ENCODE data around the gene CARNS1.
A peak's percentile ranks its signal among the peaks of the same experiment; 100 is the strongest.
"Not testable (repeated sequence)": the region's sequence is repeated elsewhere in the genome, so short reads cannot be mapped to it uniquely, and the experiment has no call there.

Gene CARNS1

DNA sequence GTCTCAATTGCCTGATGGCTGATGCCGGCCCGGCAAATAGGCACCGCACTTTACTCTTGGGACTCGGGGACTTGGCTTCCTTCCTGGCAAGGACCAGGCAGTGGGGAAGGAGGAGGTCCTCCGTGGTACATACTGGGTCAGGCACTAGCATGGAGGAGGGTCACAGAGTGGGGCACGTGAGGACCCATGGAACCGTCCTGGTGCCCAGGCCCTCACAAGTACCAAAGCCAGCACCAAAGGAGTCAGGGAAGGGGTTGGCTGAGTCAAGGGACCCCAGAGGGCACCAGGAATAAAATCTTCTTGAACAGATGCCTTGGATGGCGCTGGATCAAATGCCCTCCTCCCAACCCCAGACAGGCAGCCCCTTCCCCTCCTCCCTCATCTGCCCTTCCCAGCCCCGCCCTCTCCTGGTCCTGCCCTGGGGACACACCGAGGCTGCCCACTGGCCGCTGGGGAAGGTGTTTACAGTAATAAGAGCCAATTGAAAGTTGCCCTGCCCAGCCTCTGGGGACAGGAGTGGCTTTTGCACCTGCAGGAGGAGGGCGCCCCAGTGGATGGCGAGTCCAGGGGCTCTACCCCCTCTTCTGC is 5.6 kb upstream of the CARNS1 start:
- no peak for DNase-seq (ENCODE audit: low spot score)

DNA sequence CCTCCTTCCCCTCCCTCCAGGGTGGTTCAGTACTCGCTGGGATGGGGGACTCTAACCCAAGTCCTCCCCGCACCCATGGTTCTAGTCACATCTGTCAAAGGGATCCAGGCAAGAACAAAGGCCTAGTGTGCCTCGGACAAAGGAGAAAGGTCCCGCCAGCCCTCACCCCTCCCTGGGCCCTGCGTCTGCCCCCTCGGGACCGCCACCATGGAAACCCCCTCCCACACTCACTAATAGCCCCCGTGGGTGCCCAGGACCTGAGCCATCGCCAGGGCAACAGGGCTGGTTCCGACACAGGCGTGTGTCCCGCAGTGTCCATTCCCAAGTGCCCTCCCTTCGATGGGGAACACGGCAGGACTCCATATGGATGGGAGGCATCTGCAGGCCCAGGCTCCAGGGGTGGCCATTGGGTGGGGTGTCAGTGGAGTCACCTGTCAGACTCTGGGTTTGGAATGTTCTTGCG is 5.1 kb upstream of the CARNS1 start:
- no peak for DNase-seq (ENCODE audit: low spot score)

DNA sequence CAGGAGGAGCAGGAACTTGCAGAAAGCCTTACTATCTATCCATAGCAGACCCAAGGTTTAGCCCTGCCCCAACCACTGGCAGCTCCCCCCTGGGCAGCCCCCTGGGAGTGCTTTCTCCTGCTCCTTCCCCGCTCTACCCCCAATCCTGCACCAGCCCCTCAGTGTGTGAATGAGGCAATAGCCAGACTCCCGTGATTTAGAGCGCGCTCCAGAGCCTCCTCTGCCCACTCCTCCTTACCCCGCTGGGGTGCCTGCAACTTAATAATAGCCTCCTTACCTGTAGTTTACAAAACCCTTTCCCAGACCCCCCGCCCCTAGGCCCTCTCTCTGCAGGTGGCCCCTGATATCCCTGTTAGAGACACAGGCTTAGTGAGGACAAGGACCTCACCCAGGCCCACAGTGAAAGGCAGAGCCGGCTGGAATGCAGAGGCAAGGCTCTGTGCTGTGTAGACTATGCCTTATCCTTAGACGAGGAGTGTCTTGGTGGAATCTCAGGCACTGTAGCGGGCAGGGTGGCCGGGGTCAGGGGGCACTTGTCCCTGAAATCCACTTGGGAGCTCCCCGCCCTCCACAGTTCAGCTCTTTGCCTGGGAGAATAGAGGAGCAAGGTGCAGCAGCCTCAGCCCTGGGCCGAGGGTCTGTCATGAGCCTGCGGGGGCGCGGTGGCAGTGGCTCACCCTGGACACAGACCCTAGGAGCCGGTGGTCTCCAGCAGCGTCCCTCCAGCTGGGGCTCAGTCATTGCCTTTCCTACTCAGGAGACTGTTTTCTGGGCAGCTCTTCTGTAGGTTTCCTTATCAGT is 4.3 kb upstream of the CARNS1 start:
- no peak for DNase-seq (ENCODE audit: low spot score)

DNA sequence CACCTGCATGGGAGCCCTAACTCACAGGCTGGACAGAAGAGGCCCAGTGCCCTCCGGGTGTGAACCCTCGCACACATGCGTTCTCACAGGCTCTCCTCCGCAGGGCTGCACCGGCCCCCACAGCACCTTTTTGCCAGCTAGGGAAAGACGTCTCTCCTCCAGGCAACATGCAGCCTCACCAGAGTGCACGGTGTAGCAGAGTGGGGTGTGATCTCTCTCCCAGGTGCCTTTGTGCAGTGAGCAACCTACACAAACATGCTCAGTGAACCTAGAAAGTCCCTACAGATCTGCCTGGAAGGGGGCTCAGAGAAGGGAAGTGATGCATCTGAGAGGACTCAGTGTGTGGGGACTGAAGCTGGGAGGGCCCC is 3.7 kb upstream of the CARNS1 start:
- no peak for DNase-seq (ENCODE audit: low spot score)

DNA sequence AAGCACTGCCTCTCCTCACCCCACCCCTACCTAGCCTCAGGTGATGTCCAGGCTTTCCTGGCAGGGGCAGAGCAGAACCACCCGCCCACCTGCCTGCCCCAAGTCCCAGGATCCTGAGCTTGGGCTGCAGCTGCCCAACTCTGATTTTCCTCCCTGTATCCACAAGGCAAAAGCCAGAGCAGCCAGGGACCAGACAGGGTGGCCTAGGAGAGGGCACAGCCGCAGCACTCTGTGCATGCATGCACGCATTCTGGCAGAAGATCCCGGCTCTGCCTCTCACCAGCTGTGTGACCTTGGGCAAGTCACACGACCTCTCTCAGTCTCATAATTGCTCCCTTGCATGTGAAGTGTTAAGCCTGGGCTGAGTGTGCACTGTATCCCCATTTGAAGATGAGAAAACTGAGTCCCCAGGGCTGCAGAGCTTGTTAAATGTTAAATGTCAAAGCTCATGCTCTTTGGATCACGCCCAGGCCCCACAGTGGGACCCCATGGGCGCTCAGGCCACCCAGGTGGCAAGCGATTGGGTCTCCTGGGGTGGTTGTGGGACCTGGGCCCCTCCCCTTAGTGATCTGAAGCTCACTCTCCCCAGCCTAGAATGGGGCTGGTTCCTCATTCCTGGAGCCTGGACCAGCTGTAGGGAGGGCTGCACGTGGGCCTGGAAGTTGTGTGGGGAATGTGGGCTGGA is 2.8 kb upstream of the CARNS1 start:
- no peak for DNase-seq (ENCODE audit: low spot score)

DNA sequence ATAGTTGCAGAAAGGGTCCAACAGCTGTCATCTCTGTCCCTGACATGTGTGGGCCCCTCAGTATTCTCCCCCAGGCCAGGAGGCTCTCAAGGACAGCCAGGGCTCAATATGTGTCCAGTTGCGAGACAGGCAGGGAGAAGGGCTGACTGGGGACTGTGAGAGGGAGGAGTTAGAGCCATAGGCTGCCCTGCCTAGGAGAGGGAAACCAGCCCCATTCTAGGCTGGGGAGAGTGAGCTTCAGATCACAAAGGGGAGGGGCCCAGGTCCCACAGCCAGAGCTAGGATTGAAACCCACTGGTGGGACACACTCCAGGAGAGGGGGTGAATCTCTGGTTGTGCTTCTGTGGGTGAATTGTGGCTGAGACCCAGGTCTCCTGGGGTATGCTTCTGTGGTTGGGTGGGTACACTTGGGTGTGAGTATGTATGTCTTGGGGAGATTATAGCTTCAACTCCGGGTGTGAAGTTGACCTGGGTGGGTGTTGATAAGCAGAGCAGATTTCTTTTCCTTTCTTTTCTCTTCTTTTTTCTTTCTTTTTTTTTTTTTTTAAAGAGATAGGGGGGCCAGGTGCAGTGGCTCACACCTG is 2.1 kb upstream of the CARNS1 start:
- no peak for DNase-seq (ENCODE audit: low spot score)

DNA sequence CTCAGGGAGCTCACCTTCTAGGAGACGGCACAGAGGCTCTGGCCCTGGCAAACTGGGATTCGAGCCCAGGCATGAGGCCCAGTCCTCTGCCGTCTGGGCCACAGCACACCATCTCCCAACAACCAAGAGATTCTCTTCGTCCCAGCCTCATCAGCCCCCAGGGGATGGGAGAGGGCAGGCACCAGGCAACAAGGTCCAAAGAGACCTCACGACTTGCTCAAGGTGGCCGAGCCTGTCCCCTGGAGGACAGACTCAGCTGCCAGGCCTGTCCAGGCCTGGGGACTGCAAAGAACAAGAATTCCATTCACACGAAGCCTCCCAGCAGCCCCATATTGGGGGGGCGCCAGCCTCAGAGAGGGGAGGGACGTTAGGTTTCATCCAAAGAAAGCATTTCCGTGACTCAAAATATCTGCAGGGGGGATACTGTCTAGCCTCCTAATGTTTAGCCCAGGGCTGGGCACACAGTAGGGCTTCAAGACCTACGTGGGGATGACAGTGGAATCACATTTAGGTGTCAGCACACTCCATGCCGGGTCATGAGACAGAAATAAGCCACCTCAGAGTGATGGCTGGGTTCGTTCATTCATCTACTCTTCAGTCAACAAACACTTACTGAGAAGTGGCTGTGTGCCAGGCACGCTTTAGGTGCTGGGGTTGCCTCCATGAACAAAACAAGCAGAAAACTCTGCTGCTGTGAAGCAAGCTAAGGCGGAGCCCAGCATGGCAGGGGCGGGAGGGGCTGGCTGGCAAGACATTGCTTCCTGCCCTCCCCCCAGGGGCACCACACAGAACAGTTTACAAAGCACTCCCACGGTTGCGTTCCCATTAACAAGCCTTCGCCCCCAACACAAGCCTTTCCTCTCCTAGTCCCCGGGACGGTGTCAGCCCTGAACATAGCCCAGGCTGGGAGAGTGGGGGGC is 1.2 kb downstream of the CARNS1 start:
- DNase-seq (ENCODE audit: low spot score): no peak

DNA sequence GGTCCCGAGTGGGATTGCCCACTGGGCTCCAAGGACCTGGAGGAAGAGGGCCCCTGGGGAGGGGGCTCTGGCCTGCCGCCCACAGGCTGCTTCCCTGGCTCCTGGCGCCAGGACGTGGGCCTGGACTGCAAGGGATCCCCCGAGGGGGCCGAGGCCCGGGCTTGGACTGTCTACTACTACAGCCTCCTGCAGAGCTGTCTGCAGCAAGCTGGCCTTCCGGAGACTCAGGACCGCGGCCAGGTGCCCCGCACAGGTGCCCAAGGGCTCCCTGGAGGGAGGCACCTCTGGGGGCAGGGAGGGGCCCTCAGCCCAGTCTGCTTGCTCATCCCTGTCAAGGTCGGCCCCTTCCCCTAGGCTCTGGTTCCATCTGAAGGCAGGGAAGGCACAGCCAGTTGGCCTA is 1.9 kb downstream of the CARNS1 start:
- DNase-seq (ENCODE audit: low spot score): no peak

DNA sequence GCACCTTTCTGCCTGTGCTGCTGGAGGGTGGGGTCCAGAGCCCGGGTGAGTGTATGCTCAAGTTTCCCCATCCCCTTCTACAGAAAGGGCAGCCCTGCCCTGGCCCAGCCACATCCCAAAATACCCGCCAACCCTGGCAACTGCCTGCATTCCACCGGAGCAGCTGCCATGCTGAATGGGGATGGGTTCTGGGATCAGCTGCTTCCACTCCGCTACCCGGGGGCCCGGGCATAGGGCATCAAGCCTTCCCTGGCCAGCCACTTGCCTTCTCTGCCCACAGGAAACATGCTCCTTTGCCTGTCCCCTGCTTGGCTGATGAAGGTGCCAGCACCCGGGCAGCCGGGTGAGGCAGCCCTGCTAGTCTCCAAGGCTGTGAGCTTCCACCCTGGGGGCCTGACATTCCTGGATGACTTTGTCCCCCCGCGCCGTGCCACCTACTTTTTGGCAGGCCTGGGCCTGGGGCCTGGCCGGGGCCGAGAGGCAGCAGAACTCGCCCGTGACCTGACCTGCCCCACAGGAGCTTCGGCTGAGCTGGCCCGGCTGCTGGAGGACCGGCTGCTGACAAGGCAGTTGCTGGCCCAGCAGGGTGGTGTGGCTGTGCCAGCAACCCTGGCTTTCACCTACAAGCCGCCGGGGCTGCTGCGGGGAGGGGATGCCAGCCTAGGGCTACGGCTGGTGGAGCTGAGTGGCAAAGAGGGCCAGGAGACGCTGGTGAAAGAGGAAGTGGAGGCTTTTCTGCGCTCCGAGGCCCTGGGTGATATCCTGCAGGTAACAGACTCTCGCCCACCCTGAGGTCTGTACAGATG is 3.2 kb downstream of the CARNS1 start:
- DNase-seq (ENCODE audit: low spot score): no peak

DNA sequence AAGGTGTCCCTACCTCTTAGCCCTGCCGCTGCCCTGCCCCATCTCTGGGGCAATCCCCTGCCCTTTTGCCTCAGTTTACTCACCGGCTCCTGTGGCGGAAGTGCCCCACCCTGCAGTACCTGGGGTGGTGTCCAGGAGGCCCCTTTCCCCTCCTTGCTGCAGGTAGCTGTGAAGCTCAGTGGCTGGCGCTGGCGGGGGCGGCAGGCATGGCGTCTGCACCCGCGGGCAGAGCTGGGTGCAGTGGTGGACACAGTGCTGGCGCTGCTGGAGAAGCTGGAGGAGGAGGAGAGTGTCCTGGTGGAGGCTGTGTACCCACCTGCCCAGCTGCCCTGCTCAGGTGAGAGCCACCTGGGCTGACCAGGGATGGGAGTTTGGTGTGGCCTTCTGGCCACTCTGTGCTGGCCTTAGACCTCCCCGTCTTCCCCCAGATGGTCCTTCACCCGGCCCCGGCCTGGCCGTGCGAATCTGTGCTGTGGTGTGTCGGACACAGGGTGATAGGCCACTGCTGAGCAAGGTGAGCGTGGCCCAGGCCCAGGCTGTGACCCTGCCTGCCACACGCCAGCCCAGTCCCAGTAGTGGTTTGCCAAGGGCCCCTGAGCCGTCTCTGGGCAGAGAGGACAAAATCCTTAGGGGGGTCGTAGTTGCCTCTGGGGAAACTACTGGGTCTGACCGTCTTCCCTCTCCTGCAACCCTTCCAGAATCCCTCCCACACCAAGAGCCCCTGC is 4.0 kb downstream of the CARNS1 start:
- DNase-seq (ENCODE audit: low spot score): no peak

DNA sequence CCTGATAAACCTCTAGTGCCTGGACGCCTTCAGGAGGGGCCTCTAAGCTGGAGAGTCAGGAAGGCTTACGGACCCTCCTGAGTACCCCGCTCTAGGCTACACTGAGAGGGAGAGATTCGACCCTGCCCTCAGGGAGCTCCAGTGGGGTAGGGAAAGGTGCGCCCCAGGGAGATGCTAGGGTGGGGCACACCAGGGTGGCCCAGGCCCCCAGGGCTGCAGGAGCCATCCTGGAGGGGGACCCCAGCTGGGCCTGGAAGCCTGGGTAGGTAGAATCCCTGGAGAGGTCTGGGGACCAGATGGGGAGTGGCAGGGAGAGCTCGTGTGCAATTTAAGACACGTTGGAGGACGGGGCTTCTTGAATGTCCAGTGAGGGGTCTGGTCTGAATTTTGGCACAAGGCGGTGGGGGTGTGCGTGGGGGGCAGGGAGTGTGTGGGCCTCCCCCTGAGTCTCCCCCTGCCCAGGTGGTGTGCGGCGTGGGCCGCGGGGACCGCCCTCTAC is 4.7 kb downstream of the CARNS1 start:
- DNase-seq (ENCODE audit: low spot score): no peak

DNA sequence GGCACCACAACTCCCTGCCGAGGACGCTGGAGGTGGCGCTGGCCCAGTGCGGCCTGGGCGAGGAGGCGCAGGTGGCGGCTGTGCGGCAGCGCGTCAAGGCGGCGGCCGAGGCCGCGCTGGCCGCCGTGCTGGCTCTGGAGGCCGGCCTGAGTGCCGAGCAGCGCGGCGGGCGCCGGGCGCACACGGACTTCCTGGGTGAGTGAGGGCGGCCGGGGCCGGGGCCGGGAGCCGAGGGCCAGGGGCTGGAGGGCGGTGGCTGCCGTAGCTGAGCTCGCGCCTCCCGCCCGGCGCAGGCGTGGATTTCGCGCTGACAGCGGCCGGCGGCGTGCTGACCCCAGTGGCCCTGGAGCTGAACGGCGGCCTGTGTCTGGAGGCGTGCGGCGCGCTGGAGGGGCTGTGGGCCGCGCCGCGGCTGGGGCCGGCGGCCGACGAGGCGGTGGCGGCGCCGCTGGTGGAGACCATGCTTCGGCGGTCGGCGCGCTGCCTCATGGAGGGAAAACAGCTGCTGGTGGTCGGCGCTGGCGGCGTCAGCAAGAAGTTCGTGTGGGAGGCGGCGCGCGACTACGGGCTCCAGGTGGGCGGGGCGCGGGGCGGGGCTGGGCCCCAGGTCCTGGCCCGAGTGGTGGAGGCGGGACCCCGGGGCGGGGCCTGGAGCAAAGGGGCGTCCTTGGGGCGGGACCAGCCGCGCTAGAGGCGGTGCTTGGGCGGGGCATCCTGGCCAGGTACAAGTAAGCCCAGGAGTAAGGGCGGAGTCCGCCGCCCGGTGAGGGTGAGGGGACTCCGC is 5.4 kb downstream of the CARNS1 start:
- peak; percentile 94 for DNase-seq (ENCODE audit: low spot score)

DNA sequence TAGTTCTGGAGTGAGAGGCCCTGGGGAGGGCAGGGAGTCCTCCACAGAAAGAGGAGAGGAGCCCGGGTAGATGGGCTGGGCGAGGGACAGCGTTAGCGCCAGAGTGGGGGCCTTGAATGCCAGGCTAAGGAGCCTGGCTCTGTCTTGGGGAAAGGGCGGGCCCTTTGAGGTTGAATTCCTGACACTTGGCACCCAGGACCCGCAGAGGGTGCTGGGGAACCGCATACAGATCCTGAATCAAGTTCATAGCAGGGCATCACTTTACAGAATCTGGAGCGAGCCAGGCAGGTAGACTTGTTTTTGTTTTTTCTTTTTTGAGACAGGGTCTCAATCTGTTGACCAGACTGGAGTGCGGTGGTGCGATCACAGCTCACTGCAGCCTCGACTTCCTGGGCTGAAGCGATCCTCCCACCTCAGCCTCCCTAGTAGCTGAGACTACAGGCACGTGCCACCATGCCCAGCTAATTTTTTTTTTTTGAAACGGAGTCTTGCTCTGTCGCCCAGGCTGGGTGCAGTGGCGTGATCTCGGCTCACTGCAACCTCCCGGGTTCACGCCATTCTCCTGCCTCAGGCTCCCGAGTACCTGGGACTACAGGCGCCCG is 6.1 kb downstream of the CARNS1 start:
- no peak for DNase-seq (ENCODE audit: low spot score)

DNA sequence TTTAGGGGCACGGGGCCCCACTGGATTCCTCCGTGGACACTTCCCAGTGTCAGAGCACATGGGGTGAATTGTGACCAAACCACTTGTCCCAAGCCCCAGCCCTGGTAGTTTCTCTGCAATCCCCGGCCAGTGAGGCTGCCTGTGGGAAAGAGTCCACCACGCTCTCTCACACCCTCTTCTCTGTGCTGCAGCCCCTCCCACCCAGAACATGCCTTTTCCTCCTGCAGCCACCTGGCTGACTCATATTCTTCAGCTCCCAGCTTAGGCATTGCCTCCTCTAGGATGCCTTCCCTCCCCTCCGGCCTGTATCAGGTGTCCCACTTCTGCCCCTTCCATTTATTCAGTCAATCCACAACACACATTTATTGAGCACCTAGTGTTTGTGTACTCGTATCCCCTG is 7.4 kb downstream of the CARNS1 start:
- no peak for DNase-seq (ENCODE audit: low spot score)

DNA sequence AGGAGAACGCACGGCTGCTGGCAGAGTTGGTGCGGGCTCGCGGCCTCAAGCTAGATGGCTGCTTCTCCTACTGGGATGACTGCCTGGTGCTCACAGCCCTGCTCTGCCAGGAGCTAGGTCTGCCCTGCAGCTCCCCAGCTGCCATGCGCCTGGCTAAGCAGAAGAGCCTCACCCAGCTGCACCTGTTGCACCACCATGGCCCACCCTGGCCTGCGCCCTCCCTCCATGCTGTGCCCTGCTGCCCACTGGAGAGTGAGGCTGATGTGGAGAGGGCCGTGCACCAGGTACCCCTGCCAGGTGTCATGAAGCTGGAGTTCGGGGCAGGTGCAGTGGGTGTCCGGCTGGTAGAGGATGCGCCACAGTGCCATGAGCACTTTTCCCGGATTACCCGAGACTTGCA is 8.0 kb downstream of the CARNS1 start:
- DNase-seq (ENCODE audit: low spot score): no peak

DNA sequence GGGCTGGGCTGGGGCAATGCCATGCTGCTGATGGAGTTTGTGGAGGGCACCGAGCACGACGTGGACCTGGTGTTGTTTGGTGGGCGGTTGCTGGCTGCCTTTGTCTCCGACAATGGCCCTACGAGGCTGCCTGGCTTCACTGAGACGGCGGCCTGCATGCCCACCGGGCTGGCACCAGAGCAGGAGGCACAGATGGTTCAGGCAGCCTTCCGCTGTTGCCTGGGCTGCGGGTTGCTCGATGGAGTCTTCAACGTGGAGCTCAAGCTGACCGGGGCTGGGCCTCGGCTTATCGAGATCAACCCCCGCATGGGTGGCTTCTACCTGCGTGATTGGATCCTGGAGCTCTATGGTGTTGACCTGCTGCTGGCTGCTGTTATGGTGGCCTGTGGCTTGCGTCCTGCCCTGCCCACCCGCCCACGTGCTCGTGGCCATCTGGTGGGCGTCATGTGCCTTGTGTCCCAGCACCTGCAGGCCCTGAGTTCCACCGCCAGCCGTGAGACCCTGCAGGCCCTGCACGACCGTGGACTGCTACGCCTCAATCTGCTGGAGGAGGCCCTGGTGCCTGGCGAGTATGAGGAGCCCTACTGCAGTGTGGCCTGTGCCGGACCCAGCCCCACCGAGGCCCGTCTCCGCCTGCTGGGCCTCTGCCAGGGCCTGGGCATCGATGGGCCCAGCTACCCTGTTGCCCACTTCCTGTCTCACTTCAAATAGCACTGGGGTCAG is 8.6 kb downstream of the CARNS1 start:
- DNase-seq (ENCODE audit: low spot score): no peak

DNA sequence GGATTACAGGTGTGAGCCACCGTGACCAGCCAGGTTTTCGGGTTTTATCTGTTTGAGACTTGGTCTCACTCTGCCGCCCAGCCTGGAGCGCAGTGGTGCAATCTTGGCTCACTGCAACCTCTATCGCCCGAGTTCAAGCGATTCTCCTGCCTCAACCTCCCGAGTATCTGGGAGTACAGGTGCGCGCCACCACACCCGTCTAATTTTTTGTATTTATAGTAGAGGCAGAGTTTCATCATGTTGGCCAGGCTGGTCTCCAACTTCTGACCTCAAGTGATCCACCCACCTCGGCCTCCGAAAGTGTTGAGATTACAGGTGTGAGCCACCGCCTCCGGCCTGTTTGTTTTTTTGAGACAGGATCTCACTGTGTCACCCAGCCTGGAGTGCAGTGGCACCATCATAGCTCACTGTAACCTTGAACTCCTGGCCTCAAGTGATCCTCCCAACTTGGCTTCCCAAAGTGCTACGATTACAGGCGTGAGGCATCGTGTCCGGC is 11.9 kb downstream of the CARNS1 start:
- DNase-seq (ENCODE audit: low spot score): not testable (repeated sequence)

Measured in LoVo (cell line).